H1 (cell line): Measurements from ENCODE around the gene AAK1. TPM values are rescaled to one million over a fixed set of nuclear protein-coding genes. Genes with fewer than 3 reads are reported as not detected.

Source experiments
- CTCF ChIA-PET: fragments of 300-600 bp; sonication (Branson Sonifier 250); formaldehyde crosslinking; loops from one replicate; lab custom pipeline; 2021; ENCODE audit not compliant: partially characterized antibody; lab: Charles Lee
- POLR2A ChIA-PET: fragments of 300-600 bp; sonication (Branson Sonifier 250); formaldehyde crosslinking; loops from one replicate; lab custom pipeline; 2021; ENCODE audit warnings: inconsistent platforms; ENCODE audit not compliant: partially characterized antibody; lab: Charles Lee
- DNase-seq, 2 experiments: peaks; one replicate each; pipeline versions ENCODE4 v3.0.0 to v3.0.0-alpha.2; 2010 to 2022; ENCODE audit warnings: low spot score in 2 of 2, low read depth in 1 of 2, mixed read lengths in 1 of 2
- FAIRE-seq: peaks from 2 replicates; lab custom pipeline; 2011; peaks lifted over from hg19 to GRCh38; lab: Jason Lieb, UNC
- H2AFZ ChIP-seq: 2 replicates; pipeline ENCODE4 v1.8.1; 2012; ENCODE audit warnings: low read length, inconsistent platforms
- H2AK5ac ChIP-seq: 2 replicates; pipeline ENCODE4 v1.6.1; 2013; ENCODE audit warnings: low read depth, low read length
- H2BK120ac ChIP-seq: replicated peaks from 2 replicates; pipeline ENCODE3; 2013; ENCODE audit warnings: low read depth, low read length, inconsistent platforms
- H2BK12ac ChIP-seq: 2 replicates; pipeline ENCODE4 v1.6.1; 2013; ENCODE audit warnings: low read depth, low read length
- H2BK15ac ChIP-seq: 2 replicates; pipeline ENCODE4 v1.6.1; 2013; ENCODE audit warnings: low read length
- H2BK20ac ChIP-seq: 2 replicates; pipeline ENCODE4 v1.6.1; 2013; ENCODE audit warnings: low read length
- H2BK5ac ChIP-seq: 2 replicates; pipeline ENCODE4 v1.6.1; 2013; ENCODE audit warnings: low read depth, low read length
- H3K14ac ChIP-seq: 2 replicates; pipeline ENCODE4 v1.6.1; 2013; ENCODE audit warnings: inconsistent platforms; ENCODE audit not compliant: insufficient read length
- H3K18ac ChIP-seq: 2 replicates; pipeline ENCODE4 v1.6.1; 2013; ENCODE audit warnings: low read length; ENCODE audit errors: extremely low read depth
- H3K23ac ChIP-seq: 2 replicates; pipeline ENCODE4 v1.6.1; 2013; ENCODE audit warnings: inconsistent platforms; ENCODE audit not compliant: insufficient read length
- H3K23me2 ChIP-seq: 2 replicates; pipeline ENCODE4 v1.6.1; 2013; ENCODE audit warnings: low read depth, low read length
- H3K27ac ChIP-seq: 2 replicates; pipeline ENCODE4 v1.6.1; 2011; ENCODE audit warnings: low read depth, low read length, inconsistent platforms
- H3K27me3 ChIP-seq, 4 experiments: replicated peaks in 1 of 4; 1 replicate in 1 of 4; 2 replicates in 3 of 4; pipeline versions ENCODE4 v1.6.1 to v1.8.1; 2011 to 2013; ENCODE audit warnings: low read length in 3 of 4, mild to moderate bottlenecking in 3 of 4, inconsistent platforms in 2 of 4, mixed read lengths in 2 of 4, moderate library complexity in 1 of 4; ENCODE audit not compliant: control insufficient read depth in 3 of 4, insufficient read depth in 3 of 4; ENCODE audit errors: extremely low read depth in 1 of 4
- H3K36me3 ChIP-seq, 4 experiments: 2 replicates each; pipeline versions ENCODE4 v1.6.1 to v1.8.1; 2011 to 2013; ENCODE audit warnings: mild to moderate bottlenecking in 4 of 4, low read length in 3 of 4, moderate library complexity in 2 of 4, control low read depth in 1 of 4, inconsistent platforms in 1 of 4; ENCODE audit not compliant: insufficient read depth in 4 of 4, control insufficient read depth in 2 of 4
- H3K4ac ChIP-seq: replicated peaks from 2 replicates; pipeline ENCODE3; 2013; ENCODE audit warnings: low read length, low read depth, mixed read lengths, inconsistent platforms; ENCODE audit not compliant: insufficient read length
- H3K4me1 ChIP-seq, 4 experiments: replicated peaks in 1 of 4; 1 replicate in 1 of 4; 2 replicates in 3 of 4; pipeline versions ENCODE4 v1.6.1 to v1.8.1; 2011 to 2013; ENCODE audit warnings: low read length in 3 of 4, inconsistent platforms in 2 of 4, mixed read lengths in 1 of 4; ENCODE audit not compliant: insufficient read depth in 4 of 4, control insufficient read depth in 3 of 4
- H3K4me2 ChIP-seq, 2 experiments: 2 replicates each; pipeline versions ENCODE4 v1.6.1 to v1.8.1; 2011 to 2013; ENCODE audit warnings: low read depth in 2 of 2, low read length in 2 of 2, control low read depth in 1 of 2, inconsistent platforms in 1 of 2, mild to moderate bottlenecking in 1 of 2; ENCODE audit not compliant: insufficient read depth in 1 of 2
- H3K4me3 ChIP-seq, 4 experiments: fragments of 200-600, 300-600 bp in 1 of 4; sonication (generic), shearing (Covaris generic), sonication (Bioruptor Twin) in 1 of 4; 2 replicates each; pipeline versions ENCODE4 v1.5.1 to v1.8.1; 2011 to 2016; ENCODE audit warnings: low read length in 4 of 4, low read depth in 3 of 4, control low read depth in 2 of 4, inconsistent platforms in 2 of 4, mild to moderate bottlenecking in 2 of 4, mixed read lengths in 1 of 4, moderate library complexity in 1 of 4; ENCODE audit not compliant: insufficient read depth in 2 of 4; ENCODE audit errors: extremely low read depth in 1 of 4
- H3K56ac ChIP-seq: replicated peaks from 2 replicates; pipeline ENCODE3; 2013; ENCODE audit warnings: low read depth, mild to moderate bottlenecking, mixed read lengths, low read length, inconsistent platforms; ENCODE audit not compliant: insufficient read length
- H3K79me1 ChIP-seq: 2 replicates; pipeline ENCODE4 v1.6.1; 2013; ENCODE audit warnings: low read depth, low read length, control low read depth
- H3K79me2 ChIP-seq, 2 experiments: 2 replicates each; pipeline versions ENCODE4 v1.6.1 to v1.8.1; 2012 to 2013; ENCODE audit warnings: low read length in 2 of 2, mild to moderate bottlenecking in 2 of 2, inconsistent platforms in 1 of 2; ENCODE audit not compliant: insufficient read depth in 2 of 2, control insufficient read depth in 1 of 2
- H3K9ac ChIP-seq, 4 experiments: replicated peaks in 1 of 4; 1 replicate in 1 of 4; 2 replicates in 3 of 4; pipeline versions ENCODE4 v1.6.1 to v1.8.1; 2011 to 2013; ENCODE audit warnings: low read depth in 3 of 4, low read length in 3 of 4, control low read depth in 2 of 4, mild to moderate bottlenecking in 2 of 4, moderate library complexity in 2 of 4, inconsistent platforms in 1 of 4; ENCODE audit errors: extremely low read depth in 1 of 4
- H3K9me3 ChIP-seq, 2 experiments: 2 replicates each; pipeline versions ENCODE4 v1.6.1 to v1.8.1; 2012 to 2013; ENCODE audit warnings: mild to moderate bottlenecking in 2 of 2, moderate library complexity in 2 of 2, control low read depth in 1 of 2, inconsistent platforms in 1 of 2, low read depth in 1 of 2, low read length in 1 of 2, mixed read lengths in 1 of 2; ENCODE audit not compliant: insufficient read depth in 2 of 2
- H4K20me1 ChIP-seq, 2 experiments: replicated peaks in 1 of 2; 2 replicates each; pipeline versions ENCODE3 to v1.8.1; 2011 to 2013; ENCODE audit warnings: inconsistent platforms in 2 of 2, low read length in 2 of 2, mild to moderate bottlenecking in 1 of 2; ENCODE audit not compliant: insufficient read depth in 2 of 2, control insufficient read depth in 1 of 2
- H4K5ac ChIP-seq: 2 replicates; pipeline ENCODE4 v1.6.1; 2013; ENCODE audit warnings: low read length, low read depth, mixed read lengths, inconsistent platforms; ENCODE audit not compliant: insufficient read length
- H4K8ac ChIP-seq: 2 replicates; pipeline ENCODE4 v1.8.0; 2013; ENCODE audit warnings: mild to moderate bottlenecking, moderate library complexity, low read length, inconsistent platforms; ENCODE audit not compliant: insufficient read depth; ENCODE audit errors: extremely low read depth
- H4K91ac ChIP-seq: replicated peaks from 2 replicates; pipeline ENCODE3; 2013; ENCODE audit warnings: low read length, mixed read lengths, inconsistent platforms; ENCODE audit not compliant: insufficient read length
- CBX5 ChIP-seq: fragments of 300-800, 300-1000 bp; sonication (generic); IDR thresholded peaks from 2 replicates; pipeline ENCODE4 v1.7.1; 2016; ENCODE audit warnings: antibody characterized with exemption, low read length, low read depth
- EGR1 ChIP-seq: IDR thresholded peaks from 2 replicates; pipeline ENCODE4 v1.6.1; 2011; ENCODE audit warnings: low read depth, low read length, borderline replicate concordance
- HDAC2 ChIP-seq, 2 experiments: fragments of 300-600 bp in 1 of 2; sonication (generic) in 1 of 2; IDR thresholded peaks; 2 replicates each; pipeline ENCODE4 v1.6.1; 2011 to 2012; ENCODE audit warnings: low read depth in 2 of 2, low read length in 2 of 2, mild to moderate bottlenecking in 2 of 2, moderate library complexity in 2 of 2, borderline replicate concordance in 1 of 2, inconsistent platforms in 1 of 2
- SIRT6 ChIP-seq: IDR thresholded peaks from one replicate; pipeline ENCODE4 v1.7.1; 2012; ENCODE audit warnings: low read length, inconsistent platforms
- SRF ChIP-seq: IDR thresholded peaks from 2 replicates; pipeline ENCODE4 v1.6.1; 2011; ENCODE audit warnings: mild to moderate bottlenecking, low read depth, low read length, moderate library complexity
- ZNF274 ChIP-seq: IDR thresholded peaks from 2 replicates; pipeline ENCODE4 v1.7.0; 2012; ENCODE audit warnings: low read length, borderline replicate concordance; ENCODE audit errors: extremely low read depth
- WGBS, 2 experiments: shearing (Covaris generic) in 1 of 2; methylation state at CpG; one replicate each; pipeline versions ENCODE4 v1.1.6 to v1.1.7; 2013 to 2015; ENCODE audit warnings: low lambda C conversion rate in 2 of 2, mixed read lengths in 2 of 2, inconsistent platforms in 1 of 2, low coverage in 1 of 2, missing lambda C conversion rate in 1 of 2; ENCODE audit not compliant: insufficient replicate concordance in 2 of 2, insufficient coverage in 1 of 2, insufficient read length in 1 of 2; ENCODE audit errors: extremely low coverage in 1 of 2, missing lambda C conversion rate in 1 of 2; 5-methylcytosine and 5-hydroxymethylcytosine counted together
- polyA plus RNA-seq, 7 experiments: library from polyadenylated mRNA; depleted of rRNA in 3 of 7; stranded (reverse) in 5 of 7; unstranded in 2 of 7; fragments of >200 nt in 5 of 7; fragments of 200-250 nt in 2 of 7; gene quantifications; 1 replicate in 5 of 7; 2 replicates in 1 of 7; 4 replicates in 1 of 7; pipeline versions ENCODE4 v1.2.1 to v1.2.3, GENCODE V29; 2011 to 2013; ENCODE audit warnings: missing spikeins in 2 of 7, mixed read lengths in 2 of 7
- total RNA-seq: library from RNA; stranded (reverse); fragmentation: NEBNext Ultra II Directional; extraction: Animal tissue kit (Norgen Biotek cat#: 25700); gene quantifications from 2 replicates; pipeline ENCODE4 v1.2.1, GENCODE V29; 2021

Gene AAK1
- total and polyA plus RNA-seq, 2 of the 8 experiments (the other 6 are each of a cell fraction or from before 2014, with no cell fraction given): 10.0 to 40.5 TPM

DNA sequence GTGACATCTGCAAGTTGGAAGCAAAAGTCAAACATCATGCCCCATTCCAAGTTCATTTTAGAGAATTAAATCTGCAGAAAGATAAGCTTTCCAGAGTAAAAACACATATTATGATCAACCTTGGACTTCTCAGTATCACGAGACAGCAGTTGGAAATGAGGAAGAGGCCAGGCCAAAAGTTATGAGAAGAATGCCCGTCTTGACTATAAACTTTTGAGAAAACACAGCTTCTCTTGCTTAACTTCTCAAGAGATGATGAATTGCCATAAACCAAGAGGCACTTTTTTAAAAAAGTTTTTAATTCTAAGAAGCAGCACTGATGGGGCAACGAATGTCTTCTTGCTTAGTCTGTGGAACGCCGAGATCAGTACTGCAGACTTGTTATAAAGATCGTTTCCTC is 153.7 kb downstream of the AAK1 start:
- Histone ChIP-seq H3K4ac (no peak overlapping the region), H4K8ac (no peak overlapping the region), H3K14ac (no peak overlapping the region), H4K5ac (no peak overlapping the region), H2BK5ac (no peak overlapping the region), H3K36me3 (no peaks in the 10 kb centered on the region), H2AFZ (no peak overlapping the region), H2BK12ac (no peak overlapping the region), H3K79me1 (no peaks in the 10 kb centered on the region), H2BK120ac (no peak overlapping the region), H3K23me2 (no peaks in the 10 kb centered on the region), H3K79me2 (no peaks in the 10 kb centered on the region), H4K91ac (no peak overlapping the region), H3K9me3 (no peaks in the 10 kb centered on the region), H3K4me3 (no peak overlapping the region), H2BK15ac (no peak overlapping the region), H3K4me1 (no peaks in the 10 kb centered on the region), H3K18ac (no peak overlapping the region), H2AK5ac (no peak overlapping the region), H3K56ac (no peak overlapping the region), H3K9ac (no peak overlapping the region), H3K27ac (no peak overlapping the region), H3K23ac (no peak overlapping the region), H3K4me2 (no peak overlapping the region), H4K20me1 (no peaks in the 10 kb centered on the region), H2BK20ac (no peak overlapping the region), H3K27me3 (no peaks in the 10 kb centered on the region)
- FAIRE-seq: no peak
- no peak for TF ChIP-seq SRF
- TF ChIP-seq CBX5: no peak
- no peak for TF ChIP-seq HDAC2 (IDR thresholded peaks at IDR 0.05; ENCODE audit: borderline replicate concordance in 1 of 2, low read depth in 2 of 2, low read length in 2 of 2)
- TF ChIP-seq SIRT6: no peak
- TF ChIP-seq EGR1: no peak
- no peak for TF ChIP-seq ZNF274
- CTCF ChIA-PET: interaction anchor here (1.0 kb wide), 1 partner anchor 44 kb away, joined by 3 read pairs; no protein-coding TSS in a partner anchor
- POLR2A ChIA-PET: no interaction called here
- DNase-seq: no peak
- 94% methylated on average over 6 of the region's 6 CpGs; no CpG with 5 or more reads in 1 of the 2 experiments for WGBS, 2 experiments
